Measurements from ENCODE around the gene MAP7D1.

DNA sequence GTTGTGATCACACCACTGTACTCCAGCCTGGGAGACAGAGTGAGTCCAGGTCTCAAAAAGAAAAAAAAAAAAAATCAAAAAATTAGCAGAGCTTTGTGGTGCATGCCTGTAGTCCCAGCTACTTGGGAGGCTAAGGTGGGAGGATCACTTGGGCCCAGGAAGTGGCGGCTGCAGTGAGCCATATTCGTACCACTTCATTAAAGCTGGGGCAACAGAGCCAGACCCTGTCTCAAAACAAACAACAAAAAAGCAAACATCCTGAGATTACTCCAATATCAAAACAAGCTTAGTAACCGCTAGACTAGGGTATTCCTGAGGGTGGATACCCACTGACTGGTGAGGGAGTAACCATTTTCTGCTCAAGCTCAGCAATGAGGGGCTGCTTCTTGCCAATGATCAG is 55.3 kb downstream of the MAP7D1 start:
- TF ChIP-seq, protein P1, sequence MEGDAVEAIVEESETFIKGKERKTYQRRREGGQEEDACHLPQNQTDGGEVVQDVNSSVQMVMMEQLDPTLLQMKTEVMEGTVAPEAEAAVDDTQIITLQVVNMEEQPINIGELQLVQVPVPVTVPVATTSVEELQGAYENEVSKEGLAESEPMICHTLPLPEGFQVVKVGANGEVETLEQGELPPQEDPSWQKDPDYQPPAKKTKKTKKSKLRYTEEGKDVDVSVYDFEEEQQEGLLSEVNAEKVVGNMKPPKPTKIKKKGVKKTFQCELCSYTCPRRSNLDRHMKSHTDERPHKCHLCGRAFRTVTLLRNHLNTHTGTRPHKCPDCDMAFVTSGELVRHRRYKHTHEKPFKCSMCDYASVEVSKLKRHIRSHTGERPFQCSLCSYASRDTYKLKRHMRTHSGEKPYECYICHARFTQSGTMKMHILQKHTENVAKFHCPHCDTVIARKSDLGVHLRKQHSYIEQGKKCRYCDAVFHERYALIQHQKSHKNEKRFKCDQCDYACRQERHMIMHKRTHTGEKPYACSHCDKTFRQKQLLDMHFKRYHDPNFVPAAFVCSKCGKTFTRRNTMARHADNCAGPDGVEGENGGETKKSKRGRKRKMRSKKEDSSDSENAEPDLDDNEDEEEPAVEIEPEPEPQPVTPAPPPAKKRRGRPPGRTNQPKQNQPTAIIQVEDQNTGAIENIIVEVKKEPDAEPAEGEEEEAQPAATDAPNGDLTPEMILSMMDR (conservative IDR thresholded peaks at IDR 0.05) = no peak
- no peak for TF ChIP-seq EZH2 (IDR thresholded peaks at IDR 0.05; ENCODE audit: low read depth)

Measured in PC-9 (cell line).